Psoas muscle (tissue), 8 donors: ENCODE data around the gene ACKR1. TPM values are rescaled to one million over a fixed set of nuclear protein-coding genes. Genes with fewer than 3 reads are reported as not detected.
A peak's percentile ranks its signal among the peaks of the same experiment; 100 is the strongest.

Experiments used
- ATAC-seq, 4 donors: fragments of 200-7000 bp; cut with Tn5 transposase; one replicate each; pipeline ENCODE4 v1.9.1; 2020; ENCODE audit warnings: moderate library complexity in 3 of 4, mild to moderate bottlenecking in 2 of 4
- DNase-seq, 2 donors: peaks; one replicate each; pipeline ENCODE4 v3.0.0-alpha.2; 2020
- H3K27ac ChIP-seq: fragments of 200-600 bp; one replicate; pipeline ENCODE4 v1.8.0; 2022
- H3K27me3 ChIP-seq, 3 donors: fragments of 200-600 bp in 1 of 3; one replicate each; pipeline versions ENCODE4 v1.6.1 to v1.8.0; 2013 to 2022; ENCODE audit warnings: low read length in 2 of 3, mild to moderate bottlenecking in 2 of 3, moderate library complexity in 1 of 3; ENCODE audit not compliant: insufficient read depth in 3 of 3
- H3K36me3 ChIP-seq, 2 donors: fragments of 200-600 bp in 1 of 2; one replicate each; pipeline versions ENCODE4 v1.6.1 to v1.8.0; 2013 to 2022; ENCODE audit warnings: low read depth in 1 of 2, mild to moderate bottlenecking in 1 of 2, moderate library complexity in 1 of 2; ENCODE audit not compliant: insufficient read depth in 1 of 2
- H3K4me1 ChIP-seq: fragments of 200-600 bp; one replicate; pipeline ENCODE4 v1.8.0; 2022
- H3K4me3 ChIP-seq: fragments of 200-600 bp; one replicate; pipeline ENCODE4 v1.8.0; 2022; ENCODE audit warnings: mild to moderate bottlenecking
- H3K9me3 ChIP-seq: fragments of 200-600 bp; one replicate; pipeline ENCODE4 v1.8.0; 2022
- CTCF ChIP-seq: fragments of 200-600 bp; IDR thresholded peaks from one replicate; pipeline ENCODE4 v1.8.0; 2022; ENCODE audit warnings: antibody characterized with exemption
- WGBS, 3 donors: extraction: QIAGEN DNeasy Blood & Tissue Kit; methylation state at CpG; one replicate each; pipeline versions ENCODE4 v1.1.6 to v1.1.7; 2013; 5-methylcytosine and 5-hydroxymethylcytosine counted together
- intact Hi-C, 2 donors: fragments of 100-400 bp; cut with DNase I; formaldehyde crosslinking; loops; one replicate each; pipeline versions ENCODE4 v1.11.0 to v1.14.2; 2022
- polyA plus RNA-seq, 3 donors: library from polyadenylated mRNA; stranded (reverse); fragments of 200-250 nt; gene quantifications; one replicate each; pipeline ENCODE4 v1.2.3, GENCODE V29; 2013
- total RNA-seq, 4 donors: library from RNA; stranded (reverse); fragmentation: NEBNext Ultra II Directional in 2 of 4; extraction: Animal tissue kit (Norgen Biotek cat#: 25700) in 2 of 4; gene quantifications; one replicate each; pipeline versions ENCODE4 v1.2.1 to v1.2.4, GENCODE V29; 2021 to 2023
- donor health status: healthy with polysubstance abuse.
- donor health status: DM: no; HTN: no; CAD: no; lungs with moderate emphysema.
- donor health status: Bipolar disorder and iron deficiency.
- donor health status: healthy.
- donor health status: DM: yes; HTN: yes; CAD: no.
- donor health status: DM: no; HTN: no; CAD: no.
- donor health status: DM: no; HTN: no; CAD: no.
- donor health status: DM: yes; HTN: yes; CAD: no.

Gene ACKR1
- total and polyA plus RNA-seq, 7 donors, result 11.1 to 24.0 (median 15.2) TPM

- no peaks in the 10 kb centered on the region for H3K4me1 ChIP-seq
- no peak for ATAC-seq
- H3K27ac ChIP-seq, result no peak overlapping the region
- no peaks in the 10 kb centered on the region for H3K36me3 ChIP-seq
- H3K4me3 ChIP-seq, result no peak overlapping the region
- DNase-seq, result no peak
- intact Hi-C loops, result no loop called here
- 61 to 70% (median 62%) methylated on average over 2 of the region's 2 CpGs for WGBS, 3 donors
- peaks cover 0 to 38% (median 0%) of the 10 kb centered on the region in 3 donors for H3K27me3 ChIP-seq
- no peaks in the 10 kb centered on the region for H3K9me3 ChIP-seq
- TF ChIP-seq CTCF, result no peak
Measured at GRCh38 chr1:159184201-159184600, 20.5 kb upstream of the ACKR1 start.

GRCh38 chr1:159185121-159185520, 19.6 kb upstream of the ACKR1 start:
- 72 to 82% (median 76%) methylated on average over 5 of the region's 5 CpGs for WGBS, 3 donors
- H3K9me3 ChIP-seq, result no peaks in the 10 kb centered on the region
- no peak for TF ChIP-seq CTCF
- peaks cover 0 to 45% (median 0%) of the 10 kb centered on the region in 3 donors for H3K27me3 ChIP-seq
- DNase-seq (no peak), ATAC-seq (no peak)
- H3K4me3 ChIP-seq, result no peak overlapping the region
- H3K4me1 ChIP-seq, result no peaks in the 10 kb centered on the region
- peaks cover 0 to 2% of the 10 kb centered on the region in 2 donors for H3K36me3 ChIP-seq
- no peak overlapping the region for H3K27ac ChIP-seq
- intact Hi-C loops, result no loop called here

GRCh38 chr1:159187033-159187432, 17.6 kb upstream of the ACKR1 start:
- no peaks in the 10 kb centered on the region for H3K4me1 ChIP-seq
- ATAC-seq (no peak), DNase-seq (no peak)
- WGBS, 3 donors, result 14 to 23% (median 20%) methylated on average over 3 of the region's 3 CpGs
- no peak for TF ChIP-seq CTCF
- peaks cover 0 to 36% (median 0%) of the 10 kb centered on the region in 3 donors for H3K27me3 ChIP-seq
- intact Hi-C loops, result no loop called here
- H3K36me3 ChIP-seq, result peaks cover 0 to 2% of the 10 kb centered on the region in 2 donors
- no peak overlapping the region for H3K27ac ChIP-seq
- H3K9me3 ChIP-seq, result no peaks in the 10 kb centered on the region
- H3K4me3 ChIP-seq, result no peak overlapping the region

- 18 to 30% (median 22%) methylated on average over 14 of the region's 14 CpGs for WGBS, 3 donors
- intact Hi-C loops, result no loop called here
- no peak for TF ChIP-seq CTCF
- Histone ChIP-seq H3K4me1 (no peaks in the 10 kb centered on the region), H3K27ac (no peak overlapping the region), H3K36me3 (peaks cover 0 to 2% of the 10 kb centered on the region in 2 donors), H3K27me3 (peaks cover 0 to 36% (median 0%) of the 10 kb centered on the region in 3 donors), H3K9me3 (no peaks in the 10 kb centered on the region), H3K4me3 (peak overlapping the region; percentile 41)
- DNase-seq, result no peak
- ATAC-seq, result no peak
Measured at GRCh38 chr1:159187647-159188374, 16.9 kb upstream of the ACKR1 start.
